ENCODE data around the gene GSTA2.

- TF ChIP-seq TAF1 (IDR thresholded peaks at IDR 0.05; ENCODE audit: borderline replicate concordance, low read depth, low read length) (no peak), EP300 (IDR thresholded peaks at IDR 0.05; ENCODE audit: borderline replicate concordance in 1 of 2, low read depth in 1 of 2, low read length in 1 of 2) (no peak), MXI1 (IDR thresholded peaks at IDR 0.05; ENCODE audit: low read depth, low read length) (no peak), RAD21 (IDR thresholded peaks at IDR 0.05; ENCODE audit: low read length) (no peak)
Observed at GRCh38 chr6:52788478-52788877, 25.2 kb upstream of the GSTA2 start.
